Sigmoid colon (tissue), 7 donors: ENCODE results near the gene FAU. TPM values are rescaled to one million over a fixed set of nuclear protein-coding genes. Genes with fewer than 3 reads are reported as not detected.
A peak's percentile ranks its signal among the peaks of the same experiment; 100 is the strongest.

Experiments
- DNase-seq: peaks from one replicate; pipeline ENCODE4 v3.0.0-alpha.2; 2019
- H3K27ac ChIP-seq, 4 donors: fragments of 200-600 bp; sonication (generic); one replicate each; pipeline ENCODE4 v1.5.1; 2016 to 2019; ENCODE audit warnings: mild to moderate bottlenecking in 1 of 4
- H3K27me3 ChIP-seq, 3 donors: fragments of 200-600 bp; sonication (generic); one replicate each; pipeline ENCODE4 v1.5.1; 2019; ENCODE audit warnings: mild to moderate bottlenecking in 1 of 3
- H3K36me3 ChIP-seq, 4 donors: fragments of 200-600 bp; sonication (generic); one replicate each; pipeline ENCODE4 v1.5.1; 2016 to 2019
- H3K4me1 ChIP-seq, 4 donors: fragments of 200-600 bp; sonication (generic); one replicate each; pipeline ENCODE4 v1.5.1; 2017 to 2019
- H3K4me3 ChIP-seq, 4 donors: fragments of 200-600 bp; sonication (generic); one replicate each; pipeline ENCODE4 v1.5.1; 2017 to 2019; ENCODE audit warnings: mild to moderate bottlenecking in 2 of 4, moderate library complexity in 1 of 4
- H3K9me3 ChIP-seq, 4 donors: fragments of 200-600 bp in 3 of 4; sonication (generic) in 3 of 4; one replicate each; pipeline versions ENCODE4 v1.5.1 to v1.6.1; 2013 to 2019
- EP300 ChIP-seq, 4 donors: sonication (generic); formaldehyde crosslinking; IDR thresholded peaks; one replicate each; pipeline ENCODE4 v1.6.1; 2017; ENCODE audit warnings: antibody characterized with exemption in 4 of 4
- POLR2A ChIP-seq, 2 donors: fragments of 450-650 bp; IDR thresholded peaks; one replicate each; pipeline ENCODE4 v1.6.1; 2016; ENCODE audit warnings: antibody characterized with exemption in 2 of 2, mild to moderate bottlenecking in 2 of 2, moderate library complexity in 2 of 2
- POLR2AphosphoS5 ChIP-seq, 4 donors: sonication (generic); formaldehyde crosslinking; IDR thresholded peaks; one replicate each; pipeline ENCODE4 v1.6.1; 2017; ENCODE audit warnings: antibody characterized with exemption in 4 of 4
- WGBS, 2 donors: extraction: QIAGEN DNeasy Blood & Tissue Kit; methylation state at CpG; one replicate each; pipeline ENCODE4 v1.1.7; 2013; 5-methylcytosine and 5-hydroxymethylcytosine counted together
- intact Hi-C: fragments of 100-400 bp; cut with DNase I; formaldehyde crosslinking; loops from one replicate; pipeline ENCODE4 v1.15.1; 2023
- polyA plus RNA-seq, 3 donors: library from polyadenylated mRNA; stranded (reverse); fragments of 200-250 nt; gene quantifications; one replicate each; pipeline ENCODE4 v1.2.3, GENCODE V29; 2013
- total RNA-seq, 4 donors: library from RNA; depleted of rRNA; stranded (reverse); fragments of >200 nt; gene quantifications; one replicate each; pipeline ENCODE4 v1.1.0, GENCODE V29; 2016
- TF ChIP-seq, protein P1 (sequence below), 4 experiments: fragments of 450-650 bp in 3 of 4; fragments of 200-600 bp in 1 of 4; IDR thresholded peaks; one replicate each; pipeline ENCODE4 v1.5.1; 2016 to 2019; ENCODE audit warnings: antibody characterized with exemption in 4 of 4, mild to moderate bottlenecking in 3 of 4, moderate library complexity in 2 of 4
- donor health status: healthy with polysubstance abuse.
- donor health status: Bipolar disorder and iron deficiency.
- donor health status: healthy.

Gene FAU
- total and polyA plus RNA-seq, 7 donors: 811 to 1,561 (median 1,235) TPM

DNA sequence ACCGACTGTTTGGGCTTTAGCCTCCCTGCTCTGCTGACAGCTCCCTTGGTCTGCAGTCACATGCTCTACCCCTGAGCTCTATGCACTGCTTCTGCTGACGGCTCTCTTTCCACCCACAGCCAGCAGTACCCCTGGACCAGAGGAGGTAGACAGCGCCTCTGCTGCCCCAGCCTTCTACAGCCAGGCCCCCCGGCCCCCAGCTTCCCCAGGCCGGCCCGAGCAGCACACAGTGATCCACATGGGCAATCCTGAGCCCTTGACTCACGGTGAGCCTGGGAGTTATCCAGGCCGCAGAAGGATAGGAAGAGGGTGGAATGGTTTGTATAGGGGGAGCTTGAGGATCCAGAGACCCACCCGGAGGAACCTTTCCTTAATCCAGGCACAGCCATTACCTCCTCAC lies 35.1 kb downstream of the FAU start:
- 92 to 96% methylated on average over 9 of the region's 9 CpGs for WGBS, 2 donors
- Histone ChIP-seq H3K4me3 (no peak overlapping the region), H3K36me3 (peaks cover 17 to 50% (median 30%) of the 10 kb centered on the region in 4 donors), H3K4me1 (peaks cover 0 to 23% (median 20%) of the 10 kb centered on the region in 4 donors), H3K9me3 (no peaks in the 10 kb centered on the region), H3K27me3 (no peaks in the 10 kb centered on the region), H3K27ac (no peak overlapping the region)
- no peak for DNase-seq
- TF ChIP-seq, protein P1, sequence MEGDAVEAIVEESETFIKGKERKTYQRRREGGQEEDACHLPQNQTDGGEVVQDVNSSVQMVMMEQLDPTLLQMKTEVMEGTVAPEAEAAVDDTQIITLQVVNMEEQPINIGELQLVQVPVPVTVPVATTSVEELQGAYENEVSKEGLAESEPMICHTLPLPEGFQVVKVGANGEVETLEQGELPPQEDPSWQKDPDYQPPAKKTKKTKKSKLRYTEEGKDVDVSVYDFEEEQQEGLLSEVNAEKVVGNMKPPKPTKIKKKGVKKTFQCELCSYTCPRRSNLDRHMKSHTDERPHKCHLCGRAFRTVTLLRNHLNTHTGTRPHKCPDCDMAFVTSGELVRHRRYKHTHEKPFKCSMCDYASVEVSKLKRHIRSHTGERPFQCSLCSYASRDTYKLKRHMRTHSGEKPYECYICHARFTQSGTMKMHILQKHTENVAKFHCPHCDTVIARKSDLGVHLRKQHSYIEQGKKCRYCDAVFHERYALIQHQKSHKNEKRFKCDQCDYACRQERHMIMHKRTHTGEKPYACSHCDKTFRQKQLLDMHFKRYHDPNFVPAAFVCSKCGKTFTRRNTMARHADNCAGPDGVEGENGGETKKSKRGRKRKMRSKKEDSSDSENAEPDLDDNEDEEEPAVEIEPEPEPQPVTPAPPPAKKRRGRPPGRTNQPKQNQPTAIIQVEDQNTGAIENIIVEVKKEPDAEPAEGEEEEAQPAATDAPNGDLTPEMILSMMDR (IDR thresholded peaks at IDR 0.05): no peak
- TF ChIP-seq POLR2A (IDR thresholded peaks at IDR 0.05): no peak
- TF ChIP-seq POLR2AphosphoS5 (IDR thresholded peaks at IDR 0.05): no peak
- TF ChIP-seq EP300 (IDR thresholded peaks at IDR 0.05): no peak
- intact Hi-C loops: no loop called here

DNA sequence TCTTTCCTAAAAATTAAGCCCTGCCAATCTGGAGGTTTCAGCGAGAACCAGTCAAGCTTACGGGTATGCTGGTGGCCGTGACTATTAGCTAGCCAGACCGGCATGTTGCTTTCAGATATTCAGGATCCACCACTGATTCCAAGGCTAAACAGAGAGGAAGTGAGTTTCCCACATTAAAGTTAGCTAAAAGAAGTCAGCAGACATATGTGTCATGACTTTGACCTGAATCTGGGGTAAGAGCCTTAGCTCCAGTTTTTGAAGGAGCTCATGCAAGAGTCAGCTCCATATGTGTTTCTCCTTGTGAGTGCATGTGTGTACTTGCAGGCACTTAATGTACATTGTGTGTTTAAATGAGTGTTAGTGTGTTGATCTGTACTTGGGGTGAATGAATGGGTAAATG lies 36.5 kb downstream of the FAU start:
- no peaks in the 10 kb centered on the region for H3K27me3 ChIP-seq
- H3K4me3 ChIP-seq: no peak overlapping the region
- DNase-seq: no peak
- intact Hi-C loops: loop anchor here (2.0 kb wide), 1 partner anchor 73 kb away; no protein-coding TSS in a partner anchor
- H3K27ac ChIP-seq: no peak overlapping the region
- WGBS, 2 donors: 93 to 94% methylated on average over 4 of the region's 4 CpGs
- H3K9me3 ChIP-seq: no peaks in the 10 kb centered on the region
- H3K4me1 ChIP-seq: peaks cover 0 to 23% (median 20%) of the 10 kb centered on the region in 4 donors
- peaks cover 17 to 50% (median 30%) of the 10 kb centered on the region in 4 donors for H3K36me3 ChIP-seq
- TF ChIP-seq POLR2A (IDR thresholded peaks at IDR 0.05) (no peak), POLR2AphosphoS5 (IDR thresholded peaks at IDR 0.05) (no peak), EP300 (IDR thresholded peaks at IDR 0.05) (no peak)
- TF ChIP-seq, protein P1 (IDR thresholded peaks at IDR 0.05): no peak

DNA sequence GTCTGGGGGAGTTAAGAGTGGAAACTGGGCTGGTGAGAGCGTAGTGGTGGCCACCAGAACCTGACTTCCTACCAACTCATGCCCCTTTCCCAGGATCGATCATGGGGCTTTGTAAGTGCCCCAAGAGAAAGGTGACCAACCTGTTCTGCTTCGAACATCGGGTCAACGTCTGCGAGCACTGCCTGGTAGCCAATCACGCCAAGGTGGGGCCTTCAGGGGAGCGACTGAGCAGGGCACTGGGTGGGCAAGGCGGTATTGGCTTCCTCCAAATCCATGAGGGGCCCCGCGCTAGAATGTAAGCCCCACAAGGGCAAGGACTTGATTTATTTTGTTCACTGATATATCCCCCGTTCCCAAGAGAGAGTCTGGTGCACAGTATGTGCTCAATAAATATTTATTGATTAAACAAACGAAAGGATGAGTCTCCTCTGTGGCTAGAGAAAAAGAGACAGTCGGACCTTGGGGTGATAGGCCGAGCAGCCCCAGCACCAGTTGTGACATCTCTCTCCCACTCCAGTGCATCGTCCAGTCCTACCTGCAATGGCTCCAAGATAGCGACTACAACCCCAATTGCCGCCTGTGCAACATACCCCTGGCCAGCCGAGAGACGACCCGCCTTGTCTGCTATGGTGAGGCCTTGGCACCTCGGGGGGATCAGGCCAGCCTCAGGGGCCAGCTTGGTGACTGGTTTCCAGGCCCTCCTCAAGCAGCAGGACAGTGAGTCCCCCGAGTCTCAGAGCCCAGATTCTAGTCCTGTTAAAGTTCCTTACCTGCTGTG lies 37.1 kb downstream of the FAU start:
- H3K4me3 ChIP-seq: peak overlapping the region; percentile 78 to 84 (median 82)
- peak overlapping the region; percentile 88 to 95 (median 92) for H3K27ac ChIP-seq
- 43 to 50% methylated on average over 23 of the region's 23 CpGs for WGBS, 2 donors
- peaks cover 0 to 23% (median 20%) of the 10 kb centered on the region in 4 donors for H3K4me1 ChIP-seq
- no peaks in the 10 kb centered on the region for H3K9me3 ChIP-seq
- intact Hi-C loops: loop anchor here (1.0 to 5.0 kb wide), 4 partner anchors 12 to 72 kb away; partner anchors contain the start of genes SNX15, VPS51 and ZNHIT2
- no peaks in the 10 kb centered on the region for H3K27me3 ChIP-seq
- no peak for DNase-seq
- H3K36me3 ChIP-seq: peaks cover 17 to 48% (median 30%) of the 10 kb centered on the region in 4 donors
- TF ChIP-seq, protein P1 (IDR thresholded peaks at IDR 0.05): no peak
- no peak for TF ChIP-seq EP300 (IDR thresholded peaks at IDR 0.05)
- no peak for TF ChIP-seq POLR2A (IDR thresholded peaks at IDR 0.05)
- no peak for TF ChIP-seq POLR2AphosphoS5 (IDR thresholded peaks at IDR 0.05)

DNA sequence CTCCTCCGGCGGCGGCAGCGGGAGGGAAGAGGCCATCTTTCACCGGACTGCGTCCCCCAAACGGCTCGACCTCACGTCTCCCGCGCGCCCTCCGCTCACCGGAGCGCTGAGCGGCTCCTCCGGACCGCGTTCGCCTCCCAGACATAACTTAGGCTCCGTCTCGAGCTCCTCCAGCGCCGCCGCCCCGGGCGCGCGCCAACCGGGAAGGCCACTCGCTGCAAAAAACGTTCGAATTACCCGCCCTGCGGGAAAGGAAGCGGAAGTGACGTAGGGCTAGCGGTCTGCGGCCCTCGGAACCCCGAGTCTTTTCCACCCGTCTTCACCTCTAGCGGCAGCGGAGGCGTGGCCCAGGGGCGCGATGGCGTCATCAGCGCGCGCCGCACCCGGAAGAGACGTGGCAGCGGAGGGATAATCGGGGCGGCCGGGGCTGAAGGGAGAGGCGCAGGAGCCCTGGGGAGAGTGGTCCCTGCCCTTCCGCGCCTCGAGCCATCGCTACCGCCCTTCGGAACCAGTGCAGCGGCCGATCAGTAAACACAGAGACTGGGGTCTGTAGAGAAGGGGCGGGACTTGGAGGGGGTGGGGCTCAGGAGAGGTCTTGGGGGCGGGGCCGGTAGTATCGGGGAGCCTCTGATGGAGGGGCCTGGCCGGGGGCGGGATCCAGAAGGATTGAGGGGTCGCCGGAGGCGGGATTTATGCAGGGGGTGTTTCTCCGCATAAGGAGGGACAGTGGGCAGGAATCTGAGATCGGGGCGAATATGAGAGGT lies 37.9 kb downstream of the FAU start, which contains the start of the genes CDCA5 and ZFPL1:
TSS of gene CDCA5 (minus strand) at position 207 of the 764 bp plus-strand sequence. CDS start at position 145, 62 bp downstream.
TSS of gene ZFPL1 (plus strand) at position 389 of the 764 bp plus-strand sequence. CDS start 477 bp downstream, outside the sequence.
- Histone ChIP-seq H3K4me3 (peak within 1 kb of the TSS; percentile 78 to 84 (median 82)), H3K36me3 (peaks cover 15 to 40% (median 27%) of the 10 kb centered on the region in 4 donors), H3K4me1 (peaks cover 0 to 23% (median 20%) of the 10 kb centered on the region in 4 donors), H3K27me3 (no peaks in the 10 kb centered on the region), H3K27ac (peak within 1 kb of the TSS; percentile 88 to 95 (median 92)), H3K9me3 (no peaks in the 10 kb centered on the region)
- 0% methylated on average over 79 of the region's 79 CpGs for WGBS, 2 donors
- peak; percentile 97 for DNase-seq
- TF ChIP-seq, protein P1 (IDR thresholded peaks at IDR 0.05): no peak
- peak; percentile 83 to 93 (median 92) for TF ChIP-seq POLR2AphosphoS5 (IDR thresholded peaks at IDR 0.05)
- peak in 2 of 4 donors; percentile 33 to 82 for TF ChIP-seq EP300 (IDR thresholded peaks at IDR 0.05)
- peak in 1 of 2 donors; percentile 48 for TF ChIP-seq POLR2A (IDR thresholded peaks at IDR 0.05)
- intact Hi-C loops: loop anchor here (1.0 to 5.0 kb wide), 4 partner anchors 12 to 71 kb away; partner anchors contain the start of genes SNX15, VPS51 and ZNHIT2
